Sigmoid colon (tissue), 7 donors: ENCODE measurements around the gene PLPP4. TPM values are rescaled to one million over a fixed set of nuclear protein-coding genes. Genes with fewer than 3 reads are reported as not detected.

Experiments
- DNase-seq: peaks from one replicate; pipeline ENCODE4 v3.0.0-alpha.2; 2019
- H3K27ac ChIP-seq, 4 donors: fragments of 200-600 bp; sonication (generic); one replicate each; pipeline ENCODE4 v1.5.1; 2016 to 2019; ENCODE audit warnings: mild to moderate bottlenecking in 1 of 4
- H3K27me3 ChIP-seq, 3 donors: fragments of 200-600 bp; sonication (generic); one replicate each; pipeline ENCODE4 v1.5.1; 2019; ENCODE audit warnings: mild to moderate bottlenecking in 1 of 3
- H3K36me3 ChIP-seq, 4 donors: fragments of 200-600 bp; sonication (generic); one replicate each; pipeline ENCODE4 v1.5.1; 2016 to 2019
- H3K4me1 ChIP-seq, 4 donors: fragments of 200-600 bp; sonication (generic); one replicate each; pipeline ENCODE4 v1.5.1; 2017 to 2019
- H3K4me3 ChIP-seq, 4 donors: fragments of 200-600 bp; sonication (generic); one replicate each; pipeline ENCODE4 v1.5.1; 2017 to 2019; ENCODE audit warnings: mild to moderate bottlenecking in 2 of 4, moderate library complexity in 1 of 4
- H3K9me3 ChIP-seq, 4 donors: fragments of 200-600 bp in 3 of 4; sonication (generic) in 3 of 4; one replicate each; pipeline versions ENCODE4 v1.5.1 to v1.6.1; 2013 to 2019
- EP300 ChIP-seq, 4 donors: sonication (generic); formaldehyde crosslinking; IDR thresholded peaks; one replicate each; pipeline ENCODE4 v1.6.1; 2017; ENCODE audit warnings: antibody characterized with exemption in 4 of 4
- POLR2A ChIP-seq, 2 donors: fragments of 450-650 bp; IDR thresholded peaks; one replicate each; pipeline ENCODE4 v1.6.1; 2016; ENCODE audit warnings: antibody characterized with exemption in 2 of 2, mild to moderate bottlenecking in 2 of 2, moderate library complexity in 2 of 2
- POLR2AphosphoS5 ChIP-seq, 4 donors: sonication (generic); formaldehyde crosslinking; IDR thresholded peaks; one replicate each; pipeline ENCODE4 v1.6.1; 2017; ENCODE audit warnings: antibody characterized with exemption in 4 of 4
- WGBS, 2 donors: extraction: QIAGEN DNeasy Blood & Tissue Kit; methylation state at CpG; one replicate each; pipeline ENCODE4 v1.1.7; 2013; 5-methylcytosine and 5-hydroxymethylcytosine counted together
- intact Hi-C: fragments of 100-400 bp; cut with DNase I; formaldehyde crosslinking; loops from one replicate; pipeline ENCODE4 v1.15.1; 2023
- polyA plus RNA-seq, 3 donors: library from polyadenylated mRNA; stranded (reverse); fragments of 200-250 nt; gene quantifications; one replicate each; pipeline ENCODE4 v1.2.3, GENCODE V29; 2013
- total RNA-seq, 4 donors: library from RNA; depleted of rRNA; stranded (reverse); fragments of >200 nt; gene quantifications; one replicate each; pipeline ENCODE4 v1.1.0, GENCODE V29; 2016
- TF ChIP-seq, protein P1 (sequence below), 4 experiments: fragments of 450-650 bp in 3 of 4; fragments of 200-600 bp in 1 of 4; IDR thresholded peaks; one replicate each; pipeline ENCODE4 v1.5.1; 2016 to 2019; ENCODE audit warnings: antibody characterized with exemption in 4 of 4, mild to moderate bottlenecking in 3 of 4, moderate library complexity in 2 of 4
- donor health status: healthy with polysubstance abuse.
- donor health status: Bipolar disorder and iron deficiency.
- donor health status: healthy.

The PLPP4 gene
- total RNA-seq (1 to 10 TPM; 1.7 to 3.2 (median 2.7) TPM), polyA plus RNA-seq (under 1 TPM in 1 of 3 donors, not detected in 2; 0.96 TPM)

DNA sequence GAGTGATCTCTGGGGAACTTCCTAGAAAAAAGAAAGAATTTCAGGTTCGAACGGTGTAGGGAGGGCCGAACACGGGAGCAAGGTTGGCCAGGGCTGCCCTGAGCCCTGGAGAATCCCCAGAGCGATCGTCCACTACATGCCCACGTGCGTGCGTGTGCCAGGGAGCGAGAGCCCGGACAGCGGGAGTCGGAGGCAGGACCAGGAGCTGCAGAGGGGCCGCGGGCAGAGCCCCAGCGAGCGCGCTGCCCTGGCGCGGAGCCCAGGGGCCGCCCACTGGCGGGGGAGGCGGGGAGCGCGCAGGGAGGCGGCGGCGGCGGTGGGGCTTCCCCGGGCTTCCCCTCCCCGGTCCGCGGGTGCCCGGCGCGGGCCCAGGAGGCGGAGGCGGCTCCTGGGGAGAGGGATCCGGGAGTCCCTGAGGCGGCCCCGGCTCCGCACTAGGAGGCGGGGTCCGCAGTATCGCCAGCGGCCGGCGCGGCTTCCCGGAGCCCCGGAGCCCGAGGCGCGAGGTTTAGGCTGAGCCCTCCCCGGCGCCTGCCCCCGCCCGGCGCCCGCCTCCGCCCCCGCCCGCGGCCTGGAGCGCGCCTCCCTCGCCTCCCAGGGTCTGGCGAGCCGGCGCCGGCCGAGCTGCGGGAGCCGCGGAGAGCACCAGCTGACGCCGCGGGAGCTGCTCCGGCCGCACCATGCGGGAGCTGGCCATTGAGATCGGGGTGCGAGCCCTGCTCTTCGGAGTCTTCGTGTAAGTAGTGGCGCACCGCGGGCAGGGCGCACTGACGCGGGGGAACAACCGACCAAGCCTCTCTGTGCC lies at the start of gene PLPP4:
Gene PLPP4 (plus strand): TSS at position 602 of the 805 bp plus-strand sequence. CDS start 79 bp downstream, at position 681.
- no peak for DNase-seq
- H3K9me3 ChIP-seq, result no peaks in the 10 kb centered on the region
- H3K4me3 ChIP-seq, result peak within 1 kb of the TSS; percentile 21 to 59 (median 52)
- no peaks in the 10 kb centered on the region for H3K36me3 ChIP-seq
- TF ChIP-seq, protein P1, sequence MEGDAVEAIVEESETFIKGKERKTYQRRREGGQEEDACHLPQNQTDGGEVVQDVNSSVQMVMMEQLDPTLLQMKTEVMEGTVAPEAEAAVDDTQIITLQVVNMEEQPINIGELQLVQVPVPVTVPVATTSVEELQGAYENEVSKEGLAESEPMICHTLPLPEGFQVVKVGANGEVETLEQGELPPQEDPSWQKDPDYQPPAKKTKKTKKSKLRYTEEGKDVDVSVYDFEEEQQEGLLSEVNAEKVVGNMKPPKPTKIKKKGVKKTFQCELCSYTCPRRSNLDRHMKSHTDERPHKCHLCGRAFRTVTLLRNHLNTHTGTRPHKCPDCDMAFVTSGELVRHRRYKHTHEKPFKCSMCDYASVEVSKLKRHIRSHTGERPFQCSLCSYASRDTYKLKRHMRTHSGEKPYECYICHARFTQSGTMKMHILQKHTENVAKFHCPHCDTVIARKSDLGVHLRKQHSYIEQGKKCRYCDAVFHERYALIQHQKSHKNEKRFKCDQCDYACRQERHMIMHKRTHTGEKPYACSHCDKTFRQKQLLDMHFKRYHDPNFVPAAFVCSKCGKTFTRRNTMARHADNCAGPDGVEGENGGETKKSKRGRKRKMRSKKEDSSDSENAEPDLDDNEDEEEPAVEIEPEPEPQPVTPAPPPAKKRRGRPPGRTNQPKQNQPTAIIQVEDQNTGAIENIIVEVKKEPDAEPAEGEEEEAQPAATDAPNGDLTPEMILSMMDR (IDR thresholded peaks at IDR 0.05), result no peak
- TF ChIP-seq POLR2A (IDR thresholded peaks at IDR 0.05) (no peak), EP300 (IDR thresholded peaks at IDR 0.05) (no peak), POLR2AphosphoS5 (IDR thresholded peaks at IDR 0.05) (no peak)
- H3K27me3 ChIP-seq, result peaks cover 9 to 48% (median 24%) of the 10 kb centered on the region in 3 donors
- H3K27ac ChIP-seq, result no peak within 1 kb of the TSS
- 1% methylated on average over 92 of the region's 92 CpGs for WGBS, 2 donors
- H3K4me1 ChIP-seq, result peaks cover 0 to 18% (median 18%) of the 10 kb centered on the region in 4 donors
- intact Hi-C loops, result no loop called here

DNA sequence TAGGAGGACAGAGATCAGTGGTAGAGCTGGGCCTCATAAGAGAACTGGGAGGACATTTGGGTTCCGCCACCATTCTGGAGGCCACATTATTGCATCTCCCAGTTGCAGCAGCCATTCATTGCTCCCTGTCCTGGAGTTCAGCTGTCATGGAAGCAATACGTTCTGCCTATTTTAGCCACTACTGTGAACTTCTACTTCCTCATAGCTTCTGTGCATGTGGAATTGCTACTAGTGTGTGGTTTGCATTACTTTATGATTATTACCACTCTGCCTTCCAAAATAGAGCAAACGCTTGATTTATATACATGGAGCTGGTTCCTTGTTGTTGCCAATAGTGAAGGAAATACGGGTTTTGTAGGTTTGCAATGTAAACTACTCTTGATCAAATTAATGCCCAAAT lies 47.2 kb upstream of the PLPP4 start:
- H3K36me3 ChIP-seq, result no peaks in the 10 kb centered on the region
- WGBS, 2 donors, result 35 to 56% methylated on average over 4 of the region's 4 CpGs
- no peak overlapping the region for H3K4me3 ChIP-seq
- H3K4me1 ChIP-seq, result no peaks in the 10 kb centered on the region
- no peaks in the 10 kb centered on the region for H3K9me3 ChIP-seq
- TF ChIP-seq EP300 (IDR thresholded peaks at IDR 0.05), result no peak
- TF ChIP-seq POLR2A (IDR thresholded peaks at IDR 0.05), result no peak
- no peak for TF ChIP-seq POLR2AphosphoS5 (IDR thresholded peaks at IDR 0.05)
- TF ChIP-seq, protein P1 (IDR thresholded peaks at IDR 0.05), result no peak
- DNase-seq, result no peak
- H3K27ac ChIP-seq, result no peak overlapping the region
- intact Hi-C loops, result no loop called here
- H3K27me3 ChIP-seq, result peaks cover 0 to 4% (median 0%) of the 10 kb centered on the region in 3 donors

DNA sequence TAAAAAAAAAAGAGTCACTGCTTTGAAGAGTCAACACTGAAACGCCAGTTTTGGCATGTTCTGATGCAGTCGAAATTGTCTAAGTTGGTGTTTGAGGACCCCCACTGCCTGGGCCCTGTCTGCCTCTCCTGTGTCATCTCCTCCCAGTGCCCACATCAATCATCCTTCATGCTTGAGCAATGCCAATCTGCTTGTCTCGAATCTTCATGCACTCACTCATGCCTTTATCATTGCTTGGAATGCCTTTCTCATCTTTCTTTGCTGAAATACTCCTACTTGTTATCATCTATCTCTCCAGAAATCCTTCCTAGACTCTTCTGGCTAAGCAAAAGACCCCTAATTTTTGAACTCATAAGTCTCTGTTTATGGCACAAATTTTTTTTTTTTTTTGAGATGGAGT lies 42.1 kb upstream of the PLPP4 start:
- intact Hi-C loops, result no loop called here
- Histone ChIP-seq H3K27ac (no peak overlapping the region), H3K9me3 (no peaks in the 10 kb centered on the region), H3K4me1 (no peaks in the 10 kb centered on the region), H3K4me3 (no peak overlapping the region), H3K27me3 (peaks cover 0 to 4% (median 0%) of the 10 kb centered on the region in 3 donors), H3K36me3 (no peaks in the 10 kb centered on the region)
- DNase-seq, result no peak
- TF ChIP-seq, protein P1 (IDR thresholded peaks at IDR 0.05), result no peak
- TF ChIP-seq POLR2A (IDR thresholded peaks at IDR 0.05) (no peak), EP300 (IDR thresholded peaks at IDR 0.05) (no peak), POLR2AphosphoS5 (IDR thresholded peaks at IDR 0.05) (no peak)
- WGBS, 2 donors, result 70 to 75% methylated on average over 3 of the region's 3 CpGs

- no peaks in the 10 kb centered on the region for H3K27me3 ChIP-seq
- H3K4me3 ChIP-seq, result no peak overlapping the region
- WGBS, 2 donors, result 85 to 86% methylated on average over 5 of the region's 5 CpGs
- DNase-seq, result no peak
- no peaks in the 10 kb centered on the region for H3K9me3 ChIP-seq
- no peaks in the 10 kb centered on the region for H3K4me1 ChIP-seq
- TF ChIP-seq EP300 (IDR thresholded peaks at IDR 0.05) (no peak), POLR2A (IDR thresholded peaks at IDR 0.05) (no peak), POLR2AphosphoS5 (IDR thresholded peaks at IDR 0.05) (no peak)
- TF ChIP-seq, protein P1 (IDR thresholded peaks at IDR 0.05), result no peak
- intact Hi-C loops, result no loop called here
- H3K27ac ChIP-seq, result no peak overlapping the region
- H3K36me3 ChIP-seq, result no peaks in the 10 kb centered on the region
Observed at GRCh38 chr10:120415709-120416330, 41.2 kb upstream of the PLPP4 start.
